ENCODE data around the gene ZPR1.

ZPR1 gene

DNA sequence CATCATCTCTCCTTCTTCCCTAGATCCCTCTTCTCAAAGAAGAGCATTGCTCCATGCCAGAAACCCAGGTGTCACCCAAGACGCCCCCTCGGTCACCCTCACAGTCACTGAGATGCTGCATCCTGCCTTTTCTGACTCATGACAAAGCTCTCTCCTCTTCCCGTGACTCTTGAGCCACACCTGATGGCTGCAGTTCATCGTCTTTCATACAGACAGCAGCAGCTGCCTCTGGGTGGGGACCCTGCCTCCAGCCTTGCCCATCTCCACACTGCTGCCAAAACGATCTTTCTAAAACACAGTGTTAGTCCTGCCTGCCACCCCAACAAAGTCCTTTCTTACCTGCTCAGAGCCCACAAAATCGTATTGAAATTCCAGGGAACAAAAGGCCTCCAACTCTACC lies 59.8 kb downstream of the ZPR1 start:
- TF ChIP-seq, protein P1, sequence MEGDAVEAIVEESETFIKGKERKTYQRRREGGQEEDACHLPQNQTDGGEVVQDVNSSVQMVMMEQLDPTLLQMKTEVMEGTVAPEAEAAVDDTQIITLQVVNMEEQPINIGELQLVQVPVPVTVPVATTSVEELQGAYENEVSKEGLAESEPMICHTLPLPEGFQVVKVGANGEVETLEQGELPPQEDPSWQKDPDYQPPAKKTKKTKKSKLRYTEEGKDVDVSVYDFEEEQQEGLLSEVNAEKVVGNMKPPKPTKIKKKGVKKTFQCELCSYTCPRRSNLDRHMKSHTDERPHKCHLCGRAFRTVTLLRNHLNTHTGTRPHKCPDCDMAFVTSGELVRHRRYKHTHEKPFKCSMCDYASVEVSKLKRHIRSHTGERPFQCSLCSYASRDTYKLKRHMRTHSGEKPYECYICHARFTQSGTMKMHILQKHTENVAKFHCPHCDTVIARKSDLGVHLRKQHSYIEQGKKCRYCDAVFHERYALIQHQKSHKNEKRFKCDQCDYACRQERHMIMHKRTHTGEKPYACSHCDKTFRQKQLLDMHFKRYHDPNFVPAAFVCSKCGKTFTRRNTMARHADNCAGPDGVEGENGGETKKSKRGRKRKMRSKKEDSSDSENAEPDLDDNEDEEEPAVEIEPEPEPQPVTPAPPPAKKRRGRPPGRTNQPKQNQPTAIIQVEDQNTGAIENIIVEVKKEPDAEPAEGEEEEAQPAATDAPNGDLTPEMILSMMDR (IDR thresholded peaks at IDR 0.05; ENCODE audit: low read depth, low read length) = no peak
- in situ Hi-C loops (cut with HindIII; ENCODE audit: low sequenced_read_pairs) = no loop called here
- DNase-seq (ENCODE audit: low read depth, low spot score) = no peak
- no peak overlapping the region for H3K4me3 ChIP-seq (ENCODE audit: low read depth, low read length)

DNA sequence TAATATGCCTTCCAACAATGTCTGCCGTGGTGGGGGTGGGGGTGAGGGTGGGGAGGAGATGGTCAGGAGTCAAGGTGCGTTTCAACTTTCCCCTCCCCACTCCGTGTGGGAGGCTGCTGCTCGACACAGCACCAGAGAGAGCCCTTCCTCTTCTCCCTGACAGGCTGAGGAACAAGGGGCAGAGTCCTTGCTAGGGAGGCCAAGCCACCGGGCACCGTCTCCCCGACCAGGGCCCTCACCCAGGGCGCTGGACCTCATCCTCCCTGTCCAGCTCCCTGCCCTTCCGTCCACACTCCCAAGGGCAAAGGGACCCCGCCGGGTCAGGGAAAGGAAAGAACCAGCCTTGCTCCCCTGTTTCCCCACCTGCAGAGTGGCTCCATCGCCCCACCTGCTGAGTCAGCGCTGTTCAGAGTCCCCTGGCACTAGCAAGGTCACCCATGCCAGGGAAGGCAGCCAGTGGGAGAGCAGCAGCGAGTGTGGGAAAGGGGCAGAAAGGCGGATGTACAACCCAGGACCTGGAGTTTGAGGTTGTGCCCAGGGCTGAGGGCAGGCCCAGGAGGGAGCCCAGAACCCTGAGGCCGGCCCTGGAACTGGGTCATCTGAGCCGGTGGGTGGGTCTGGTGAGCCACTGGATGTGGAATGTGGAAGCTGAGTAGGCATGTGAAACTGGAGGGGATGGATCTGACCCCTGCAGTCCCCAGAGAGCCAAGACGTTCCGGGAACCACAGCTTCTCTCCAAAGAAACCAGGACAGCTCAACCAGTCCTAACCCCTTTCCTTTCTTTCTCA lies 62.2 kb downstream of the ZPR1 start:
- in situ Hi-C loops (cut with HindIII; ENCODE audit: low sequenced_read_pairs) = no loop called here
- DNase-seq (ENCODE audit: low read depth, low spot score) = no peak
- TF ChIP-seq, protein P1 (IDR thresholded peaks at IDR 0.05; ENCODE audit: low read depth, low read length) = no peak
- H3K4me3 ChIP-seq (ENCODE audit: low read depth, low read length) = no peak overlapping the region

DNA sequence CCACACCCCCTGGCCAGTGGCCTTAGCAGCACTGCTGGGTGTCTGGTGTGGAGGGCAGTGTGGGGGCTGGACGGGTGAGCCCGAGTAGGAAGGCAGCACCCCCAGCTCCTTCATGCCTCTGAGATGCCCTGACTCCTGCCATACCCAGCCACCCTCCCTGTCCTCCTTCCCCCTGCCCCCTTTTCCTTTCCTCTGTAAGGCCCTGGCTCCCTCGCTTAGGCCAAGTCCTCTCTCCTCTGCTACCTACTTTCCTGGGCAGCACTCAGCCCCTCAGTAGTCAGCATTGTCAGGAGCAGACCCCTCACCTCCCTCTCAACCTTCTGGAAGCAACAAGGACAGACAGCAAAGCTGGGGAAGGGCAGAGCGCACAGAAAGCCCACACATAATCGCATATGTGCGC lies 63.0 kb downstream of the ZPR1 start:
- no peak overlapping the region for H3K4me3 ChIP-seq (ENCODE audit: low read depth, low read length)
- in situ Hi-C loops (cut with HindIII; ENCODE audit: low sequenced_read_pairs) = no loop called here
- no peak for DNase-seq (ENCODE audit: low read depth, low spot score)
- TF ChIP-seq, protein P1 (IDR thresholded peaks at IDR 0.05; ENCODE audit: low read depth, low read length) = no peak

Measured in astrocyte of the spinal cord (primary cell).